ENCODE data around the gene ING4.
A peak's percentile ranks its signal among the peaks of the same experiment; 100 is the strongest.

The ING4 gene

DNA sequence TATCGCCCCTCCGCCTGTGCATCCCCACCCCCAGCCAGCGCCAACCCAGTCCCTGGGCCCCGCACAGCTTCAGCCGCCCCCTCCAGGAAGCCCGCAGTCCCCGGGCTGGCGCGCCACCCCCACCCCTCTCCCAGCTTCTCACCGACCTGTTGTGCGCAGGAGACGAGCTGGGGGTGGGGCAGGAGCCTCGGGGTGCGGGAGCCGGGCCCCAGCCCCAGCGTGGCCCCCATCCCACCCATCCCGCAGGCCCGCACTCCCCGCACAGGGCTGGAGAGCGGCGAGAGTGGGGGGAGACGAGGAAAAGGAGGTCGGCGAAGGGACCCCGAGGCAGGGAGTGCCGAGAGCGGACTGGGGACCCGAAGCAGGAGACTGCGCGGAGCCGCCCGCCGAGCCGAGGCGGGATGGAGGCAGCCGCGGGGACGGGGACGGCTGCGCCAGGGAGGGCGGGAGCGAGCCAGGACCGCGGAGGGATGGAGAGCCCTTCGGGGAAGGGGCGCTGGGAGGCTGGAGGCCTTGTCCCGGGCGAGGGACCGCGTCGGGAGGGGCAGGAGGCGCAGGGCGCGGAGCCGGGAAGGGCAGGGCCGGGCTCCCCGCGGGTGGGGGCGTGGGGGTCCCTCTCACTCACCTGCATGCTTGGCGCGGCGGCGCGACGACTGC is 37.2 kb upstream of the ING4 start:
- H3K9me3 ChIP-seq, result no peaks in the 10 kb centered on the region
- no peaks in the 10 kb centered on the region for H3K27me3 ChIP-seq
- DNase-seq, result peak; percentile 54
- H3K4me1 ChIP-seq, result no peaks in the 10 kb centered on the region
- H3K36me3 ChIP-seq, result no peaks in the 10 kb centered on the region
- peak overlapping the region; percentile 67 for H3K4me3 ChIP-seq (ENCODE audit: low read depth, low read length)
- TF ChIP-seq, protein P1, sequence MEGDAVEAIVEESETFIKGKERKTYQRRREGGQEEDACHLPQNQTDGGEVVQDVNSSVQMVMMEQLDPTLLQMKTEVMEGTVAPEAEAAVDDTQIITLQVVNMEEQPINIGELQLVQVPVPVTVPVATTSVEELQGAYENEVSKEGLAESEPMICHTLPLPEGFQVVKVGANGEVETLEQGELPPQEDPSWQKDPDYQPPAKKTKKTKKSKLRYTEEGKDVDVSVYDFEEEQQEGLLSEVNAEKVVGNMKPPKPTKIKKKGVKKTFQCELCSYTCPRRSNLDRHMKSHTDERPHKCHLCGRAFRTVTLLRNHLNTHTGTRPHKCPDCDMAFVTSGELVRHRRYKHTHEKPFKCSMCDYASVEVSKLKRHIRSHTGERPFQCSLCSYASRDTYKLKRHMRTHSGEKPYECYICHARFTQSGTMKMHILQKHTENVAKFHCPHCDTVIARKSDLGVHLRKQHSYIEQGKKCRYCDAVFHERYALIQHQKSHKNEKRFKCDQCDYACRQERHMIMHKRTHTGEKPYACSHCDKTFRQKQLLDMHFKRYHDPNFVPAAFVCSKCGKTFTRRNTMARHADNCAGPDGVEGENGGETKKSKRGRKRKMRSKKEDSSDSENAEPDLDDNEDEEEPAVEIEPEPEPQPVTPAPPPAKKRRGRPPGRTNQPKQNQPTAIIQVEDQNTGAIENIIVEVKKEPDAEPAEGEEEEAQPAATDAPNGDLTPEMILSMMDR (IDR thresholded peaks at IDR 0.05; ENCODE audit: low read depth, low read length), result no peak

DNA sequence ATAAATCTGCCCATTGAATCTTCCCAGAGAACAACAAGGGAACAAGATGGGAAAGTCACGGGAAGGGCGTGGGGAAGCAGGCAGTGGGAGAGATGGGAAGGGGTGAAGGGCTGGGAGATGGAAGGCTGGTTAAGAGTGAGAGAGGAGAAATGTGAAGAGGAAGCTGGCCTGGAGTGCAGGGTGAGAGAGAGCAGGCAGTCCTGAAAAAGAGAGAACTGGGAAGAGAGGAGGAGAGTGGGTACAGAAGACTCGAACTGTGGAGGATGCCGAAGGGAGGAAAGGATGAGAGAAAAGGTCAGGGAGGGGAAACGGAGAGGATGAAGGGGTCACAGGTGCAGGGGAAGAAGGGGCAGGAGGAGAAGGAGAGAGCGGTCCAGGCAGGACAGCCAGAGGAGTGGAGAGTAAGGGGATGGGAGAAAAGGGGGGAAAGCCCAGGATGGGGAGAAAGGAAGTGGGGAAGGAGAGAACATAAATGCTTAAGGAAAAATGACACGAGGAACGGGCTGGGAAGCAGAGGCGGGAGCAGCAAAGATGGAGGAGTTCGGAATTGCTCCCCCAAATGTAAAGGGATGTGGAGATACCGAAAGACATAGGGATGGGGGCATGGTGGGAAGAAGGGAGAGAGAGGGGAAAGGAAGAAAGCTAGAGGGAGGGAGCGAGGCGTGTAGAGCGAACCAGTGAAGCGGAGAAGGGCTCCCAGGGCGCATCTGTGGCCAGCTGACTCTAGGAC is 36.5 kb upstream of the ING4 start:
- Histone ChIP-seq H3K9me3 (no peaks in the 10 kb centered on the region), H3K36me3 (no peaks in the 10 kb centered on the region), H3K4me3 (ENCODE audit: low read depth, low read length) (peak overlapping the region; percentile 67), H3K27me3 (no peaks in the 10 kb centered on the region), H3K4me1 (no peaks in the 10 kb centered on the region)
- no peak for DNase-seq
- TF ChIP-seq, protein P1 (IDR thresholded peaks at IDR 0.05; ENCODE audit: low read depth, low read length), result no peak

DNA sequence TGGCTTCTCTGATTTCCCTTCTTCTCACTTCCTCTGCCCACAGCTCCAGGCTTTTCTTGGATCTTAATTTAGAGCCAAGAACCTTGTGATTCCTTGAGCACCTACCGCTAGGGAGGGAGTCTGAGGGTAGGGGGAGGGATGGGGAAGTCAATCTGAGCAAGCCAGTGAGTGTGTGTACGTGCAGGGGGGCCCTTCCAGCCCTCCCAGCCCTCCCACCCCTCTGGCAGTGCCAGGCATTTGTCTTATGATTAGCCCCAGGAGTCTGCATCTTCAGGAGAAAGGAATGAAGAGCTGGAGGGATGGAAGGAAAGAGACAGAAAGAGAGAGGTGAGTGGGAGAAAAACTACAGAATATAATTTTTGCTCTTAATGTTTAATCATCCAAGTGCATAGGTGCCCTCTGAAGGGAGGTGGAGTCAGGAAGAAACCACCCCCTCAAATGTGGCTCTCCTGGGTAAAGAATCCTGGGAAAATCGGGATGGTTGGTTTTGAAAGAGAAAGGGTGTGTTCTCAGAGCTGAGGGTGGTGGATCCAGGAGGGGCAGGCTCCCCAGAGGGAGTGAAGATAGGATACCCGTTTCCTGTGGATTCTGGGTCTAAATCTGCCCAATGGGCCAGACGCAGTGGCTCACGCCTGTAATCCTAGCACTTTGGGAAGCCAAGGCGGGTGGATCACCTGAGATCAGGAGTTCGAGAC is 35.6 kb upstream of the ING4 start:
- TF ChIP-seq, protein P1 (IDR thresholded peaks at IDR 0.05; ENCODE audit: low read depth, low read length), result no peak
- no peaks in the 10 kb centered on the region for H3K9me3 ChIP-seq
- H3K27me3 ChIP-seq, result no peaks in the 10 kb centered on the region
- no peak overlapping the region for H3K4me3 ChIP-seq (ENCODE audit: low read depth, low read length)
- DNase-seq, result no peak
- H3K4me1 ChIP-seq, result no peaks in the 10 kb centered on the region
- H3K36me3 ChIP-seq, result no peaks in the 10 kb centered on the region

DNA sequence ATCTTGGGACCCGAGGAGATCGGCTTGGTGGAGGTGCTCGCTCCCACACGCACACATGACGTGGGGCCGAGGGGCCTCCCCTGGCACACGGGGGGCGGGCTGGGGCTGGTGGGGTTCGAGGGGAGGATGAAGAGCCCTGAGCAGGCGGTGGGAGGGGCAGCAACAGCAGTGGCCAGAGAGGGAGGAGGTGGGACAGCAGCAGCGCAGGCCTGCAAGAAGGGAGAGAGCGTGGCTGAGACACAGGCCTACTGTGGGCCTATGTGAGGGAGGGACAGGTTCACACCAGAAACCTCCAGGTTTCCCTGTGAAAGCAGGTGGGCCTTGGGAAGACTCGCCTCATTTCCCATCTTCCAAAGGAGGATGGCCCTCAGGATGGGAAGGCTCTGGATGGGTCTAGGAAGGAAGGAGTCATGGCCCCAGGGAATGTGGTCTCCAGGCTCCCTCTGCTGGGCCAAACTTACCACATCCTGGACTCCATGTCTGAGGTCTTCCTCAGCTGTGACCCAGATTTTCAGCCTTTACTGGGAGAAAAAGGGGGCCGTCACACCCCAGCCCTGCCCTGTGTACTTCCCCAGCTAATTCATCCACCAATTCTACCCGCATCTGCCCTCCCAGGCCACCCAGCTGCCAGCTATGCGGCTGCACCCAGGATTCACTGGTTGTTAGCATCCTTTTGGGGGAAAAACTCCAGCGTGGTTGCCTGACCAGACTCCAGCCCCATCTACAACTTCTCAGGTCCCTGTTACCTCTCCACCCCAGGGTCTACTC is 34.8 kb upstream of the ING4 start:
- no peaks in the 10 kb centered on the region for H3K9me3 ChIP-seq
- DNase-seq, result peak; percentile 76
- no peaks in the 10 kb centered on the region for H3K36me3 ChIP-seq
- no peaks in the 10 kb centered on the region for H3K27me3 ChIP-seq
- no peaks in the 10 kb centered on the region for H3K4me1 ChIP-seq
- TF ChIP-seq, protein P1 (IDR thresholded peaks at IDR 0.05; ENCODE audit: low read depth, low read length), result peak; percentile 82
- H3K4me3 ChIP-seq (ENCODE audit: low read depth, low read length), result no peak overlapping the region

DNA sequence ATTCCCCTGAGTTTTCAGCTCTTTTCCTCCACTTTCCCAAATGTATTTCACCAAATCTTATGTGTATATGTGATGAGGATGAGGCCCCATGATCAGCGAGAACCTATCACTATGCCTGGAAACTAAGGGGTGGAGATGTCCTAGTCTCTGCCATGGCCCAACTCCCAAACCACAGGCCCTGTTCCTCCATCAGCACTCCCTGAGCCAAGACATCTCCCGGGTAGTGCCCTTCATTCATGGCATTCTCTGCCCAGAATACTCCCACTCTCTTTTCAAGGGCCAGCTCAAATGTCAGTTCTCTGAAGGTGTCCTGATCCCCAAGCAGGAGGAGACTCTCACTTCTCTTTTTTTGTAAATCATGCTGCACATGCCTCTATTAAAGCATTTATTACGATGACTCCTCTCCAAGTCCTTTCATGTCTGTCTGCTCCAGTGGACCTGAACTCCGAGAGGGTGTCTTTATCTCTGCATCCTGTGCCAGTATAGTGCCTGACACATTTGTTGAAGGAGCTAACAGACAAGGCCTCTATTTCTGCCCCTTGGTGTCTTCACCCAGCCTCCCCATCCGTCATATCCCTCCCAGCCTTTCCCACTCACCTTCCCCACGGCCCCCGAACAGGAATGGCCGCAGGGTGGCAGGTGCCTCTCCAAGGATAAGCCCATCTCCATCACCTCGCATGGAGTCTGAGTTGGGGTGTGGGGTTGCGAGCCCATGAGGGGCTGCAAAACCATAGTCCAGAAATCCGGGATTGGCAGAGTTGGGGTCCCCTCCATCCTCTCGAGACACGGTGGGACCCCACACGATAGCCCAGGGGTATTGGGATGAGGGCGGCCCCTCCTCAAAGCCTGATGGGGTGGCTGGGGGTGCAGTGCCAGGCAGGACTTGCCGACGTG is 34.0 kb upstream of the ING4 start:
- H3K4me1 ChIP-seq, result no peaks in the 10 kb centered on the region
- no peaks in the 10 kb centered on the region for H3K9me3 ChIP-seq
- DNase-seq, result no peak
- no peaks in the 10 kb centered on the region for H3K27me3 ChIP-seq
- H3K4me3 ChIP-seq (ENCODE audit: low read depth, low read length), result no peak overlapping the region
- TF ChIP-seq, protein P1 (IDR thresholded peaks at IDR 0.05; ENCODE audit: low read depth, low read length), result no peak
- H3K36me3 ChIP-seq, result no peaks in the 10 kb centered on the region

Data from BE2C (cell line).